Measurements from ENCODE around the gene AGFG1.

AGFG1 gene

DNA sequence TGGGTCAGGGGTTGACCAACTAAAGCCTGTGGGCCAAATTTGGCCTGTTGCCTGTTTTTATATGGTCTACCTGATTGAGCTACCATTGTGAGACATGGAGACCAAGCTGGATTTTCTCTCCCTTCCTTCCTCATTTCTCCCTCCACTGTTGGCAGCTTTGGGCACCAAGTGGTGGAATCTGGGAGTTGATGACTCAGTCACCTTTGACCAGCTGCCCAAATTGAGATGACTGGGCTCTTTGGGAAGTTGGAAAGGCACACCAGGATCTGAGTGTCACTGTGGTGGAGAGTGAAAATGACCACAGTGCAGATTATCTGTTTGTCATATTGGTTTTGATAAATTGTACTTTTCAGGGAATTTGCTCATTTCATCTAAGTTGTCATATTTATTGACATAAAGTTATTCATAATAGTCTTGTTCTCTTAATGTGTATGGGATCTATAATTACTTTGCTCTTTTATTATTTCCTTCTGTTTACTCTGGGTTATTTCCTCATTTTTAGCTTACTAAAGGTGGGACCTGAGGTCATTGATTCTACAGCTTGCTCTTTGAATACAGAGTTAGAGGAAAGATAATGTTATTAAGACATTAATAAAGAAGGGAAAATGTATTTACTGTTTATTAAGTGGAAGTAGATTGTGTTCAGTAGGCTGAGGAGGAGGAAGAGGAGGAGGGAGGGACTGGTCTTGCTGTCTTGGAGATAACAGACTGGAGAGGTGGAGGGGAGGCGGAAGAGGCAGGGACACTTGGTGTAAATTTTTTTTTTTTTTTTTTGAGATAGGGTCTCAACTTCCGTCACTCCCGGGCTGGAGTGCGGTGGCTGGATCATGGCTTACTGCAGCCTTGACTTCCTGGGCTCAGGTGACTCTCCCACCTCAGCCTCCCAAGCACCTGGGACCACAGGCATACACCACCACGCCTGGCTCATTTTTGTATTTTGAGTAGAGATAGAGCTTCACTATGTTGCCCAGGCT is 31.8 kb downstream of the AGFG1 start:
- peak; percentile 11 for DNase-seq (ENCODE audit: low read depth)
- no peak for TF ChIP-seq CTCF (IDR thresholded peaks at IDR 0.05; ENCODE audit: control insufficient read depth, insufficient read depth, low read depth, low read length, missing control alignments)
- no peak overlapping the region for H3K4me3 ChIP-seq (ENCODE audit: control insufficient read depth, low read depth, low read length)

DNA sequence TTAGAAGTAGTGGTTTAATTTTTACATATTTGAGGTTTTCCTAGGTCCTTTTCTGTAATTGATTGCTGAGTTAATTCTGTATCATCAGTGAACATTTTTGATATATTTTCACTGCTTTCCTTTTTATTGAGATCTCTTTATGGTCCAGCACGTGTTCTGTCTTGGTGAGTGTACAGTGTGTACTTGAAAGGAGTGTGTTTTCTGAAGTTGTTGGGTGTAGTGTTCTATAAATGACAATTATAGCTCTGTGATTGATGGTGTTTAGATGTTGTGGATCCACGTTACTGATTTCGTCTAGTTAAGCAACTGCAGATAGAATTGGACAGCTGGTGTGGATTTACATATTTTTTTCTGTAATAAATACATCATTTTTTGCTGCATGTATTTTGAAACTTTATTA is 32.7 kb downstream of the AGFG1 start:
- TF ChIP-seq CTCF (IDR thresholded peaks at IDR 0.05; ENCODE audit: control insufficient read depth, insufficient read depth, low read depth, low read length, missing control alignments): no peak
- no peak for DNase-seq (ENCODE audit: low read depth)

GRCh38 chr2:227506456-227506855 is 34.5 kb downstream of the AGFG1 start:
- no peak for DNase-seq (ENCODE audit: low read depth)
- no peak overlapping the region for H3K4me3 ChIP-seq (ENCODE audit: control insufficient read depth, low read depth, low read length)
- TF ChIP-seq CTCF (IDR thresholded peaks at IDR 0.05; ENCODE audit: control insufficient read depth, insufficient read depth, low read depth, low read length, missing control alignments): no peak

More for the DNA sequence above, 32.7 kb downstream of the AGFG1 start:
- no peak overlapping the region for H3K4me3 ChIP-seq (ENCODE audit: control insufficient read depth, low read depth, low read length)

DNA sequence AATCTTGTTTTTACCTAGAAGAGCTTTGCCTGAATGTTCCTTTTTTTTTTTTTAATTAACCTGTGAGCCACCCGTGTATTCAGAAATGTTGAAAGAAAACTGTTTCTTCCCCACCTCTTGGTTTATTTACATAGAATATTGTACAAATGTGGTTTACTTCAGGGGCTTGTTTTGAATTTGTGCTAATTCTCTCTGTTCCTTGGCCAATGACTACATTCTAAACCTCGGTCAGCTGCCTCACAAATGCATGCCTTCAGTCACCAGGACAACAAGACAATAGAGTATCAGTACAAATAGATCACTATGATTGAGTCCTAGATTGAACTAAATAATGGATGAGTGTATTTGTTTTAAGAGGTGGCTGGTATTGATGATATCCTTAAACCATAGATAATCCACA is 36.0 kb downstream of the AGFG1 start:
- DNase-seq (ENCODE audit: low read depth): no peak
- TF ChIP-seq CTCF (IDR thresholded peaks at IDR 0.05; ENCODE audit: control insufficient read depth, insufficient read depth, low read depth, low read length, missing control alignments): no peak
- H3K4me3 ChIP-seq (ENCODE audit: control insufficient read depth, low read depth, low read length): no peak overlapping the region

DNA sequence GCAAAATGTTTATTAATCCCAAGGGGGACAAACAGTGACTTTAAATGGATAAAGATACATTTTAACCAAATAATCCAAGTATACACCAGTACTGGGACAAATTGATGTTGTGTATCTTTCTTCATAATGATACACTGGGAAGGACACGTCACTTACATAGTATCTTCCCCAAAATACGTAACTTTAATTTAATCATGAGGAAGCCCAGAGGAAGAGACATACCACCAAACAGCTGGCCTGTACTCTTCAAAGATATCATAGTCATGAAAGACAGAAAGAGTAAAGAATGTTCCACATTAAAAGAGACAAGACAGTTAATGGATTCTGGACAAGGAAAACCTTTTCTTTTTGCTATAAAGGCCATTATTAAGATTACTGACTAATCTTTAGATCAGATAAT is 37.1 kb downstream of the AGFG1 start:
- no peak overlapping the region for H3K4me3 ChIP-seq (ENCODE audit: control insufficient read depth, low read depth, low read length)
- no peak for DNase-seq (ENCODE audit: low read depth)
- no peak for TF ChIP-seq CTCF (IDR thresholded peaks at IDR 0.05; ENCODE audit: control insufficient read depth, insufficient read depth, low read depth, low read length, missing control alignments)

GRCh38 chr2:227509824-227510619 is 38.1 kb downstream of the AGFG1 start:
- H3K4me3 ChIP-seq (ENCODE audit: control insufficient read depth, low read depth, low read length): no peak overlapping the region
- DNase-seq (ENCODE audit: low read depth): no peak
- TF ChIP-seq CTCF (IDR thresholded peaks at IDR 0.05; ENCODE audit: control insufficient read depth, insufficient read depth, low read depth, low read length, missing control alignments): no peak
